Measurements from ENCODE around the gene CAMP. TPM values are rescaled to one million over a fixed set of nuclear protein-coding genes. Genes with fewer than 3 reads are reported as not detected.

The CAMP gene
- total RNA-seq, 1 donor from 2014 or later: not detected

GRCh38 chr3:48232232-48232631, 8.9 kb downstream of the CAMP start:
- Mint-ChIP-seq H3K27ac (ENCODE audit: unreplicated experiment) (no peak overlapping the region), H3K9me3 (ENCODE audit: unreplicated experiment) (peaks cover 3% of the 10 kb centered on the region), H3K4me1 (ENCODE audit: unreplicated experiment) (no peaks in the 10 kb centered on the region), H3K36me3 (ENCODE audit: unreplicated experiment) (no peaks in the 10 kb centered on the region), H3K27me3 (ENCODE audit: unreplicated experiment) (peaks cover 1% of the 10 kb centered on the region), H3K4me3 (ENCODE audit: unreplicated experiment) (no peak overlapping the region)
- no peak for DNase-seq (ENCODE audit: extremely low spot score, unreplicated experiment)
- no peak for TF ChIP-seq CTCF (IDR thresholded peaks at IDR 0.05)

GRCh38 chr3:48232734-48233133, 9.4 kb downstream of the CAMP start:
- Mint-ChIP-seq H3K27me3 (ENCODE audit: unreplicated experiment) (no peaks in the 10 kb centered on the region), H3K9me3 (ENCODE audit: unreplicated experiment) (peaks cover 3% of the 10 kb centered on the region), H3K36me3 (ENCODE audit: unreplicated experiment) (no peaks in the 10 kb centered on the region), H3K4me1 (ENCODE audit: unreplicated experiment) (no peaks in the 10 kb centered on the region), H3K4me3 (ENCODE audit: unreplicated experiment) (no peak overlapping the region), H3K27ac (ENCODE audit: unreplicated experiment) (no peak overlapping the region)
- DNase-seq (ENCODE audit: extremely low spot score, unreplicated experiment): no peak
- TF ChIP-seq CTCF (IDR thresholded peaks at IDR 0.05): peak; percentile 58

- Mint-ChIP-seq H3K27me3 (ENCODE audit: unreplicated experiment) (no peaks in the 10 kb centered on the region), H3K4me1 (ENCODE audit: unreplicated experiment) (no peaks in the 10 kb centered on the region), H3K4me3 (ENCODE audit: unreplicated experiment) (no peak overlapping the region), H3K9me3 (ENCODE audit: unreplicated experiment) (peaks cover 3% of the 10 kb centered on the region), H3K36me3 (ENCODE audit: unreplicated experiment) (no peaks in the 10 kb centered on the region), H3K27ac (ENCODE audit: unreplicated experiment) (no peak overlapping the region)
- no peak for TF ChIP-seq CTCF (IDR thresholded peaks at IDR 0.05)
- DNase-seq (ENCODE audit: extremely low spot score, unreplicated experiment): no peak
Measured at GRCh38 chr3:48233542-48233941, 10.2 kb downstream of the CAMP start.

- Mint-ChIP-seq H3K27me3 (ENCODE audit: unreplicated experiment) (no peaks in the 10 kb centered on the region), H3K36me3 (ENCODE audit: unreplicated experiment) (no peaks in the 10 kb centered on the region), H3K9me3 (ENCODE audit: unreplicated experiment) (peaks cover 3% of the 10 kb centered on the region), H3K27ac (ENCODE audit: unreplicated experiment) (no peak overlapping the region), H3K4me1 (ENCODE audit: unreplicated experiment) (peaks cover 3% of the 10 kb centered on the region), H3K4me3 (ENCODE audit: unreplicated experiment) (no peak overlapping the region)
- TF ChIP-seq CTCF (IDR thresholded peaks at IDR 0.05): no peak
- no peak for DNase-seq (ENCODE audit: extremely low spot score, unreplicated experiment)
Measured at GRCh38 chr3:48236531-48236930, 13.2 kb downstream of the CAMP start.

GRCh38 chr3:48238531-48239085, 15.3 kb downstream of the CAMP start:
- Mint-ChIP-seq H3K27me3 (ENCODE audit: unreplicated experiment) (no peaks in the 10 kb centered on the region), H3K36me3 (ENCODE audit: unreplicated experiment) (no peaks in the 10 kb centered on the region), H3K27ac (ENCODE audit: unreplicated experiment) (no peak overlapping the region), H3K9me3 (ENCODE audit: unreplicated experiment) (no peaks in the 10 kb centered on the region), H3K4me1 (ENCODE audit: unreplicated experiment) (peaks cover 4% of the 10 kb centered on the region), H3K4me3 (ENCODE audit: unreplicated experiment) (no peak overlapping the region)
- DNase-seq (ENCODE audit: extremely low spot score, unreplicated experiment): no peak
- no peak for TF ChIP-seq CTCF (IDR thresholded peaks at IDR 0.05)

Measured in osteocyte (in vitro differentiated cells).